Thymus (tissue), 11 donors: ENCODE measurements around the gene PRKCA. TPM values are rescaled to one million over a fixed set of nuclear protein-coding genes. Genes with fewer than 3 reads are reported as not detected.
A peak's percentile ranks its signal among the peaks of the same experiment; 100 is the strongest.

Experiments
- DNase-seq, 9 donors: peaks; one replicate each; pipeline ENCODE4 v3.0.0-alpha.2; 2013; ENCODE audit warnings: low spot score in 9 of 9, low read depth in 6 of 9, missing footprints in 1 of 9
- H3K27ac ChIP-seq, 2 donors: one replicate each; pipeline ENCODE4 v1.5.1; 2013; ENCODE audit warnings: control low read depth in 1 of 2, low read depth in 1 of 2, low read length in 1 of 2, mild to moderate bottlenecking in 1 of 2, moderate library complexity in 1 of 2
- H3K27me3 ChIP-seq, 2 donors: one replicate each; pipeline ENCODE4 v1.5.1; 2013; ENCODE audit warnings: low read length in 1 of 2; ENCODE audit not compliant: control insufficient read depth in 2 of 2, insufficient read depth in 1 of 2
- H3K36me3 ChIP-seq, 2 donors: one replicate each; pipeline ENCODE4 v1.5.1; 2013; ENCODE audit warnings: low read length in 1 of 2, mild to moderate bottlenecking in 1 of 2, moderate library complexity in 1 of 2; ENCODE audit not compliant: control insufficient read depth in 2 of 2, insufficient read depth in 2 of 2
- H3K4me1 ChIP-seq, 2 donors: one replicate each; pipeline ENCODE4 v1.5.1; 2013; ENCODE audit warnings: low read length in 2 of 2; ENCODE audit not compliant: control insufficient read depth in 2 of 2, insufficient read depth in 2 of 2
- H3K4me3 ChIP-seq, 2 donors: one replicate each; pipeline ENCODE4 v1.5.1; 2013; ENCODE audit warnings: low read length in 2 of 2, control low read depth in 1 of 2, mild to moderate bottlenecking in 1 of 2
- H3K9me3 ChIP-seq, 2 donors: one replicate each; pipeline ENCODE4 v1.5.1; 2013; ENCODE audit warnings: low read length in 1 of 2, mild to moderate bottlenecking in 1 of 2; ENCODE audit not compliant: control insufficient read depth in 2 of 2, insufficient read depth in 1 of 2
- WGBS: extraction: QIAGEN DNeasy Blood & Tissue Kit; methylation state at CpG from one replicate; pipeline ENCODE4 v1.1.7; 2013; 5-methylcytosine and 5-hydroxymethylcytosine counted together
- polyA plus RNA-seq: library from polyadenylated mRNA; stranded (reverse); fragments of 200-250 nt; gene quantifications from one replicate; pipeline ENCODE4 v1.2.3, GENCODE V29; 2013
- total RNA-seq: library from RNA; stranded (reverse); fragments of 120-200 nt; gene quantifications from one replicate; pipeline ENCODE4 v1.2.4, GENCODE V29; 2013
- donor health status: healthy.

The PRKCA gene
- total and polyA plus RNA-seq, 2 donors = 2.7 to 3.2 TPM

DNA sequence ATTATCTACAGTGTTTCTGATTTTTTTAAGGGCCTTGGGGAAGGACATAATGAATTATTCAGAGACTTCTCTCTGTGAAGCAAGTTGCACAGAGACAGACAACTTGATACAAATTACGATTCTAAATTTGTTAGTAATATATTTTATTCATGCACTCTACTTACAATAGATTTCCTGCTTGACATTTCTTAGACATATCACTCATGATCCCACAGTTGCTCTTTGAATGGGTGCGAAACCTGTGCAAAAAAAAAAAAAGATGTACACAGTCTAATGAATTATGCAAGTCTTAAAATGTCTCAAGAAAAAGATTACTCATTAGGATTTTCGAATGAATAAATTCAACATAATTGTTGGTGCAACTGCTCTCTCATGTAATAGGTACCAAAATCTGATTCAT lies 254.8 kb downstream of the PRKCA start:
- no peaks in the 10 kb centered on the region for H3K27me3 ChIP-seq
- no peaks in the 10 kb centered on the region for H3K4me1 ChIP-seq
- DNase-seq = no peak
- no peaks in the 10 kb centered on the region for H3K9me3 ChIP-seq
- no peak overlapping the region for H3K27ac ChIP-seq
- no peak overlapping the region for H3K4me3 ChIP-seq
- H3K36me3 ChIP-seq = no peaks in the 10 kb centered on the region
- 98% methylated on average over 3 of the region's 3 CpGs for WGBS

DNA sequence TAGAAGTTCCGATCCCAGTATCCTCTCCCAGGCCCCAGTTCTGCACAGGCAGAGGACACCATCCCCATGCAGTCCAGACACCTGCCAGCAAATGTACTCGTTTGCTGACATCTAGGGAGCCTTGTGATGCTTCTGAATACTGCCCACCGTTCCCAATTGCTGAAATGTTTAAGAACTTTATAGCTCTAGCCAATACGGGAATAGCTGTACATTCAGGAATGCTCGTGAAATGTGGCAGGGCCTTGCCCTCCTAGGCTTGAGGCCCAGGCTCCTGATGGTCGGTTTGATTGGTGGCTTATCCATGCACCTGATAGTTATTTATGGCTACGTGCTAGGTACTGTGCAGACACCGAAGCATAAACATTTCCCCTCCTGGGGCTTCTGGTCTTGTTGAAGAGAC lies 255.5 kb downstream of the PRKCA start:
- no peak for DNase-seq
- H3K27ac ChIP-seq = no peak overlapping the region
- no peak overlapping the region for H3K4me3 ChIP-seq
- H3K4me1 ChIP-seq = no peaks in the 10 kb centered on the region
- WGBS = 91% methylated on average over 8 of the region's 8 CpGs
- no peaks in the 10 kb centered on the region for H3K9me3 ChIP-seq
- no peaks in the 10 kb centered on the region for H3K36me3 ChIP-seq
- H3K27me3 ChIP-seq = no peaks in the 10 kb centered on the region

DNA sequence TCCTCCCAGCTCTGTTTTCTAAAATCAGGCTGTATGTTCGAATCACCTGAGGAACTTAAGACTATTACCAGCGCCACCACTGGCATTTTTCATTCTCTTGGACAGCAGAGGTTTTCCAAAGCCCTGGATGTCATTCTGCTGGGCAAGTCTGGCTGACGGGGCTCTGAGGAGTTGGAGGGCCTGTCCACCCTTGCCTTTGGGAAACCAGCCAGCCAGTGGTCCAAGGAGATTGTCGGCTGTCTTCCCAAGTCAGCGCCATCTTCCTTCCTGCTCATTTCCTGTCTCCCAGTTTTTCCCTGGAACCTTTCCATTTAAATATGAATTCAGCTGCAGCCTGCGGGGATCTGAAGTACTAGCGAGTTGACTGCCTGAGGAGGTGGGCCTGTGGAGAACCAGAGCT lies 258.3 kb downstream of the PRKCA start:
- Histone ChIP-seq H3K4me3 (no peak overlapping the region), H3K36me3 (no peaks in the 10 kb centered on the region), H3K27me3 (no peaks in the 10 kb centered on the region), H3K4me1 (peaks cover 0 to 7% of the 10 kb centered on the region in 2 donors), H3K9me3 (no peaks in the 10 kb centered on the region), H3K27ac (no peak overlapping the region)
- DNase-seq = no peak
- WGBS = 97% methylated on average over 7 of the region's 7 CpGs

DNA sequence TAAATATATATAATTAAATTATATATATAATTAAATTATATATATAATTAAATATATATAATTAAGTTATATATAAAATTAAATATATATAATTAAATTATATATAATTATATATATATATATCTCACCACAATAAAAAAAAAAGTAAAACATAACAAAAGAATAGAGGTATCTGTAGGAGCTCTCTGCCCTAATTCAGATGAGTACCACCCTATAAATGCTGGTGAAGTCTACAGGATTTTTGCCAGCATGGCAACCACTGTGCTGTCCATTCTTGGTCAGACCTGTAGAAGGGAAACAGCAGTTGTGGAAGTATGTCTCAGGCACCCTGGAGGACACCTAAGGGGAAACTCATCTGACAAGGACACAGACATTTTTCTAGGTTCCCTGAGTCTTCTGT lies 259.7 kb downstream of the PRKCA start:
- H3K4me1 ChIP-seq = peaks cover 0 to 14% of the 10 kb centered on the region in 2 donors
- H3K9me3 ChIP-seq = no peaks in the 10 kb centered on the region
- H3K27me3 ChIP-seq = no peaks in the 10 kb centered on the region
- DNase-seq = no peak
- no peaks in the 10 kb centered on the region for H3K36me3 ChIP-seq
- no peak overlapping the region for H3K4me3 ChIP-seq
- H3K27ac ChIP-seq = no peak overlapping the region

DNA sequence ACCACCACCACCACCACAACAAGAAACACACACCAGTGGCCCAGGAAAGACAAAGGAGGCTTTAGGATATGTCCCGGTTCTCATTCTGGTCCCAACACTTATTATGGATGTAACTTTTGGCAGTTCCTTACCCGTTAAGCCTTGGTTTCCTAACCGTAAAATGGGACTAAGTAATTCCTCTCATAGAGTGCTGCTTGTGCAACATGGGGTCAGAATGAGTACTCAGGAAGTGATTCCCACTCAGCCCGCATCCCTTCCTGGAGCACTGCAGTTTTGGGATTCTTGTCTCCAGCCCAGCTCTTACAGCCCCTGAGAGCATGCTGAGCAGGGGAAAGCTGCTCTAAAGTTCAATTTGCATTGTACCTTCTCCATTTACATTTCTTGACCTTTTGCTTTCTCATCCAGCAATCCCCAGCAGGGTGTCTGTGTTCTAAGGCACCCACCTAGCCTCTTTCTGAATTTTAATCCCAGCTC lies 262.6 kb downstream of the PRKCA start:
- Histone ChIP-seq H3K27me3 (no peaks in the 10 kb centered on the region), H3K4me1 (peaks cover 0 to 14% of the 10 kb centered on the region in 2 donors), H3K9me3 (no peaks in the 10 kb centered on the region), H3K27ac (no peak overlapping the region), H3K36me3 (no peaks in the 10 kb centered on the region), H3K4me3 (no peak overlapping the region)
- over 99% methylated on average over 4 of the region's 4 CpGs for WGBS
- no peak for DNase-seq

DNA sequence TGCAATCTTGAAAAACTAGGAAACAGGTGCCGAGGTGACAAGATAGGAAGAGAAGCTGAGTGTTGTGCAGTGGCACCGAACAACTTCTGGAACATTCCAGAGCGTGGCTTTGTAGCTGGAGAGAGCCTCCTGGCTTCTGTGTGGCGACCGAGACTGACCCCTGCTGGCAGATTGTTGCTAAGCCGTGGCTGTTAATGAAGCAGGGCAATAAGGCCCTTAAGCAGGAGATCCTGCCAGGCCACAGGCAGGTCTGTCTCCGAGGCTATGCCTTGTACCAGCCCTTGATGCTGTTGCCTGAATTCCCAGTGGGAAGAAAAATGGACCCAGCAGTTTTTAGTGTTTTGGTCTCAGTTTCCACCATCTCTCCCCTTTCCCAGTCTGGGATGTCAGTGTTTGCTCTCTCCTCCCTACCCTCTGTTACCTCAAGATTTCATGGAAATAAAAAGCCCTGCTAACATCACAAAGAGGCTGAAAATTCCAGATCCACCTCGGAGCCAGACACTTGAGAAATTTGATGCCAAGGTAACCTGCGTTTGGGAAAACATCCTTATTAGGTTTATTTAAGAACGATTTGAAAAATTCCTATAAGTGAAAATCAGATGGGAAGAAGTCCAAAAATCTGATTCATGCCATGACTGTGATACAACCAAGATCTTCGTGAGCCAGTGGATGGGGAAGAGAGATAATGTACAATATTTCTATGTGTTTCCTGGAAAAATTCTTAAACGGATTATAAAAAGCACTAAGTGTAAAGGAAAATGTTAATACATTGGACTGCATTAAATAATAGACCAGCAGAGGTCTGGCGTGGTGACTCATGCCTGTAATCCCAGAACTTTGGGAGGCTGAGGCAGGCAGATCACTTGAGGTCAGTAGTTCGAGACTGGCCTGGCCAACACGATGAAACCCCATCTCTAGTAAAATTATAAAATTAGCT lies 265.1 kb downstream of the PRKCA start:
- peak; percentile 59 to 89 (median 82) for DNase-seq
- Histone ChIP-seq H3K9me3 (no peaks in the 10 kb centered on the region), H3K4me3 (no peak overlapping the region), H3K36me3 (no peaks in the 10 kb centered on the region), H3K27me3 (no peaks in the 10 kb centered on the region), H3K4me1 (peaks cover 0 to 14% of the 10 kb centered on the region in 2 donors), H3K27ac (no peak overlapping the region)
- 62% methylated on average over 15 of the region's 15 CpGs for WGBS

DNA sequence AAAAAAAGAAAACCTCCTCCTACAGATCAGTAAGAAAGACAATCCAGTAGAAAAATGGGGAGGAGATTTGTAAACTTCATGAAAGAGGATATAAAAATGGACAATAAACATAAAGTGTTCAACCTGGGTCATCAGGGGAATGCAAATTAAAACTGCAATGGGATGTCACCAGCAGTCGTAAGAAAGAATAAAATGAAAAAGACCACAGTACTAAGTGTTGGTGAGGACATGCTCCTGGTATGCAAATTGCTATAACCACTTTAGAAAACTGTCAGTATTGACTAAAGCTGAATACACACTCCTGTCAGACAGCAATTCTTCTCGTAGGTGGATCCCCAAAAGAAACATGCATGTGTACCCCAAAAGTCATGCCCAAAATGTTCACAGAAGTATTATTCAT lies 267.2 kb downstream of the PRKCA start:
- DNase-seq = no peak
- 97% methylated on average over 2 of the region's 2 CpGs for WGBS

DNA sequence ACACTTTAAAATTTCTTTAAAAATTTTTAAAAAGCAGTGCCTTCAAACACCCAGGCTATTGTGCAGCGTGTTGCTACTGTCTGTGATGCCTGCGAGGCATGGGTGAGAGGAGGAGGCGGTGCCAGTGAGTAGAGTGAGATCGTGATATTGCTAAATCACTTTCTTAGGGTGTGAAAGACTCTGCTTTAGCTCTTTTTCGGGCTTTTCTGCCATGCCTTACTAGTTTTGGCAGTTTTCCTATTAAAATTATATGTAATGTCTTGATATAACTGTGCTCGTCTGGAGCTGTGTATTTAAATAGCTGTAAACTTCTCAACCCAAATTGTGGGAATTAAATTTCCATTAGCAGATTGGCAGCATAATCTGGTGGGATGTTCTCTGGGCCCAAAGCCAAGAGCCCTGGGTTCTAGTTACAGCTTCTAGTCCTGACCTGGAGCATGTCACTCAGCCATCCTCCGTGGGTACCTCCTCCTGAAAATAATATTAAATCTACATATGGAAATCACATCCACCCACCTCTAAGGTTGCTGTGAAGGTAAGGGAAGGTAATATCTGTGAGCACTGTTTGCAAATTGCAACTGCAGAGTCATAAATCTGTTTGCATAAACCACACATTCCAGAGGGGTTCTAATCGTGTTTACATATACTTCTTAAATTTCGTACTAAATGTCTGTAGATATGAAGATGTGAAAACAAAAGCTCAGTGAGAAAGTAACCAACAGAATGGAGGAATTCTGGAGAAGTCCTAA lies 268.2 kb downstream of the PRKCA start:
- Histone ChIP-seq H3K27ac (no peak overlapping the region), H3K4me3 (no peak overlapping the region), H3K9me3 (no peaks in the 10 kb centered on the region), H3K27me3 (no peaks in the 10 kb centered on the region), H3K4me1 (peaks cover 0 to 8% of the 10 kb centered on the region in 2 donors), H3K36me3 (no peaks in the 10 kb centered on the region)
- DNase-seq = no peak
- WGBS = 89% methylated on average over 9 of the region's 9 CpGs

More for the DNA sequence above, 267.2 kb downstream of the PRKCA start:
- no peak overlapping the region for H3K27ac ChIP-seq
- H3K27me3 ChIP-seq = no peaks in the 10 kb centered on the region
- H3K36me3 ChIP-seq = no peaks in the 10 kb centered on the region
- H3K4me3 ChIP-seq = no peak overlapping the region
- peaks cover 0 to 14% of the 10 kb centered on the region in 2 donors for H3K4me1 ChIP-seq
- no peaks in the 10 kb centered on the region for H3K9me3 ChIP-seq

DNA sequence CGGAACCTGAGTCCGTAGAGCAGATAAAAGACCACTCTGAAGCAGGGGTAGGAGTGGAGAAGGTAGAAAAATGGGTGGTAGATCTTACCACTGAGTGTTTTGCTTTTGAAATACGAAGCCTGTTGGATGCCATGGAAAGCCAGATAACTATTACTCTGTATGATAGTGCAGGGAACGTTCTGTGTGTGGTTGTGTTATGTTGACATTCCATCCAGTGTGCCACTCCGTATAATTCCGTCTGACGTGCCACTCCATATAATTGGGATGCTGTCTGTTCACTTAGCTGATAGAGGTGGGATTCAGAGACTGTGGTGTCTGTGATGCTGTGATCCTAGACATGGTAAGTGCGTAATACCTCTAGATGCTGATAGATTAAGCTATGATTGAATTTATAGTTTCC lies 269.3 kb downstream of the PRKCA start:
- Histone ChIP-seq H3K27ac (no peak overlapping the region), H3K36me3 (no peaks in the 10 kb centered on the region), H3K9me3 (no peaks in the 10 kb centered on the region), H3K27me3 (no peaks in the 10 kb centered on the region), H3K4me3 (no peak overlapping the region), H3K4me1 (peaks cover 0 to under 1% of the 10 kb centered on the region in 2 donors)
- WGBS = 98% methylated on average over 8 of the region's 8 CpGs
- DNase-seq = no peak
